Stimulated activated CD4-positive, alpha-beta T cell treated with anti-CD3 and anti-CD28 coated beads, TNF-alpha, amount 100 ng/mL, for 24 hours (primary cell): Measurements from ENCODE around the gene HNRNPUL2.

ENCODE experiments used
- DNase-seq, 3 experiments: peaks; one replicate each; pipeline ENCODE4 v3.0.0-alpha.2; 2020; ENCODE audit warnings: low read depth in 3 of 3

Gene HNRNPUL2

GRCh38 chr11:62667460-62667859 is 59.8 kb downstream of the HNRNPUL2 start:
- DNase-seq: no peak

- DNase-seq: no peak
Observed at GRCh38 chr11:62666259-62666926, 60.9 kb downstream of the HNRNPUL2 start.

- peak; percentile 38 to 55 (median 43) for DNase-seq
Observed at GRCh38 chr11:62665599-62666258, 61.5 kb downstream of the HNRNPUL2 start.

- peak; percentile 93 to 96 (median 96) for DNase-seq
Observed at GRCh38 chr11:62665075-62665598, 62.1 kb downstream of the HNRNPUL2 start, which contains the start of the genes C11orf98 and CSKMT. Gene C11orf98 (minus strand): TSS chr11:62665210. CDS start chr11:62665169, 41 bp downstream. Gene CSKMT (plus strand): TSS chr11:62665312. CDS start chr11:62665880, 568 bp downstream.

GRCh38 chr11:62664405-62665074 is 62.7 kb downstream of the HNRNPUL2 start:
- peak in 2 of 3 experiments; percentile 23 to 42 for DNase-seq
